HG02588 (cell line): ENCODE results near the gene DLK2.
"Not testable (repeated sequence)": the region's sequence is repeated elsewhere in the genome, so short reads cannot be mapped to it uniquely, and the experiment has no call there.

ENCODE experiments used
- ATAC-seq: cut with Tn5 transposase; IDR thresholded peaks from one replicate; pipeline ENCODE4 v1.9.1; 2021; ENCODE audit warnings: mild to moderate bottlenecking, moderate library complexity; ENCODE audit not compliant: unreplicated experiment

Gene DLK2

GRCh38 chr6:43481591-43482236 is 26.4 kb upstream of the DLK2 start:
- ATAC-seq = no peak

GRCh38 chr6:43481075-43481474 is 25.7 kb upstream of the DLK2 start:
- ATAC-seq = no peak

- ATAC-seq = no peak
Measured at GRCh38 chr6:43478008-43478372, 22.6 kb upstream of the DLK2 start.

- ATAC-seq = peak; percentile 97
Measured at GRCh38 chr6:43477235-43478007, 22.1 kb upstream of the DLK2 start, which contains the start of gene TJAP1. TJAP1 (plus strand) TSS chr6:43477570; CDS start chr6:43499002, 21,432 bp downstream.

- no peak for ATAC-seq
Measured at GRCh38 chr6:43476746-43477145, 21.4 kb upstream of the DLK2 start.

- no peak for ATAC-seq
Measured at GRCh38 chr6:43475516-43475915, 20.2 kb upstream of the DLK2 start.

GRCh38 chr6:43472515-43472914 is 17.2 kb upstream of the DLK2 start:
- ATAC-seq = no peak

- no peak for ATAC-seq
Measured at GRCh38 chr6:43471399-43471798, 16.1 kb upstream of the DLK2 start.

- no peak for ATAC-seq
Measured at GRCh38 chr6:43469947-43470346, 14.6 kb upstream of the DLK2 start.

- ATAC-seq = no peak
Measured at GRCh38 chr6:43468748-43469681, 13.7 kb upstream of the DLK2 start.

GRCh38 chr6:43468240-43468639 is 12.9 kb upstream of the DLK2 start:
- ATAC-seq = no peak

GRCh38 chr6:43467752-43468151 is 12.4 kb upstream of the DLK2 start:
- no peak for ATAC-seq

- ATAC-seq = not testable (repeated sequence)
Measured at GRCh38 chr6:43467265-43467664, 11.9 kb upstream of the DLK2 start.

GRCh38 chr6:43465948-43466347 is 10.6 kb upstream of the DLK2 start:
- ATAC-seq = no peak

- ATAC-seq = no peak
Measured at GRCh38 chr6:43464337-43464736, 9.0 kb upstream of the DLK2 start.

GRCh38 chr6:43461936-43462335 is 6.6 kb upstream of the DLK2 start:
- ATAC-seq = no peak

GRCh38 chr6:43460032-43460431 is 4.7 kb upstream of the DLK2 start:
- no peak for ATAC-seq

- ATAC-seq = no peak
Measured at GRCh38 chr6:43459535-43459934, 4.2 kb upstream of the DLK2 start.

GRCh38 chr6:43458154-43458553 is 2.8 kb upstream of the DLK2 start:
- ATAC-seq = not testable (repeated sequence)

- no peak for ATAC-seq
Measured at GRCh38 chr6:43457643-43458042, 2.3 kb upstream of the DLK2 start.
